Jurkat, Clone E6-1 (cell line): ENCODE measurements around the gene FOXP3.

Experiments
- DNase-seq: peaks from one replicate; pipeline ENCODE4 v3.0.0-alpha.2; 2011; ENCODE audit warnings: low read depth, low spot score
- H3K4me3 ChIP-seq: 2 replicates; pipeline ENCODE4 v1.5.1; 2011; ENCODE audit warnings: mild to moderate bottlenecking, low read length, control low read depth, moderate library complexity

The FOXP3 gene

GRCh38 chrX:49202022-49202421 is 62.5 kb downstream of the FOXP3 start:
- no peak for DNase-seq
- H3K4me3 ChIP-seq = no peak overlapping the region
